HEK293 (cell line): ENCODE data around the gene FGFRL1.

Source experiments
- CTCF ChIA-PET: fragments of 350-600 bp; formaldehyde crosslinking; extraction: SDS; loops from one replicate; lab custom pipeline; 2021; ENCODE audit warnings: antibody characterized with exemption; lab: Yijun Ruan, JAX
- POLR2A ChIA-PET: fragments of 300-600 bp; formaldehyde crosslinking; extraction: SDS; loops from one replicate; lab custom pipeline; 2020; ENCODE audit warnings: antibody characterized with exemption, inconsistent platforms; lab: Yijun Ruan, JAX
- H3K27ac ChIP-seq: fragments of 200-500 bp; sonication (Bioruptor generic); 2 replicates; pipeline ENCODE4 v1.5.1; 2014; ENCODE audit warnings: low read depth, low read length, control low read depth, inconsistent platforms; ENCODE audit errors: extremely low read depth
- H3K36me3 ChIP-seq, 2 experiments: fragments of 200-500 bp in 1 of 2; sonication (Bioruptor generic) in 1 of 2; 1 replicate in 1 of 2; 2 replicates in 1 of 2; pipeline ENCODE4 v1.5.1; 2014 to 2017; ENCODE audit warnings: inconsistent platforms in 2 of 2, low read length in 2 of 2; ENCODE audit not compliant: control insufficient read depth in 2 of 2, insufficient read depth in 1 of 2
- H3K4me1 ChIP-seq: fragments of 200-500 bp; sonication (Bioruptor generic); 2 replicates; pipeline ENCODE4 v1.5.1; 2014; ENCODE audit warnings: mild to moderate bottlenecking, low read length, inconsistent platforms; ENCODE audit not compliant: control insufficient read depth, insufficient read depth
- H3K4me3 ChIP-seq: 2 replicates; pipeline ENCODE4 v1.5.1; 2011; ENCODE audit warnings: low read depth, mild to moderate bottlenecking, control low read depth, low read length, moderate library complexity
- H3K9me3 ChIP-seq: fragments of 200-500 bp; sonication (Bioruptor generic); 2 replicates; pipeline ENCODE4 v1.5.1; 2014; ENCODE audit warnings: low read depth, low read length, inconsistent platforms; ENCODE audit not compliant: control insufficient read depth, insufficient read depth
- SP7 ChIP-seq: fragments of 450-650 bp; formaldehyde crosslinking; IDR thresholded peaks from 2 replicates; pipeline ENCODE4 v1.5.1; 2016; ENCODE audit warnings: missing biosample characterization, missing genetic modification characterization
- ZFP3 ChIP-seq: fragments of 450-650 bp; formaldehyde crosslinking; IDR thresholded peaks from 2 replicates; pipeline ENCODE4 v1.5.1; 2016; ENCODE audit warnings: low read depth, missing biosample characterization, missing genetic modification characterization
- ZNF184 ChIP-seq: fragments of 450-650 bp; IDR thresholded peaks from 2 replicates; pipeline ENCODE4 v1.5.1; 2018; ENCODE audit warnings: missing biosample characterization, mild to moderate bottlenecking, missing genetic modification characterization
- ZNF19 ChIP-seq: fragments of 450-650 bp; formaldehyde crosslinking; IDR thresholded peaks from 2 replicates; pipeline ENCODE4; 2016; ENCODE audit warnings: missing biosample characterization, missing genetic modification characterization, low read depth
- ZNF202 ChIP-seq: fragments of 450-650 bp; formaldehyde crosslinking; IDR thresholded peaks from 2 replicates; pipeline ENCODE4 v1.5.1; 2016; ENCODE audit warnings: missing biosample characterization, missing genetic modification characterization, borderline replicate concordance
- ZNF221 ChIP-seq: fragments of 450-650 bp; formaldehyde crosslinking; IDR thresholded peaks from 2 replicates; pipeline ENCODE4 v1.5.1; 2017; ENCODE audit warnings: missing biosample characterization, missing genetic modification characterization, borderline replicate concordance
- ZNF394 ChIP-seq: fragments of 450-650 bp; formaldehyde crosslinking; IDR thresholded peaks from 2 replicates; pipeline ENCODE4 v1.5.1; 2016; ENCODE audit warnings: missing biosample characterization, missing genetic modification characterization, mild to moderate bottlenecking, moderate library complexity, borderline replicate concordance
- ZNF423 ChIP-seq: fragments of 450-650 bp; formaldehyde crosslinking; IDR thresholded peaks from 2 replicates; pipeline ENCODE4 v1.5.1; 2016; ENCODE audit warnings: missing biosample characterization, missing genetic modification characterization
- ZNF555 ChIP-seq: fragments of 450-650 bp; formaldehyde crosslinking; conservative IDR thresholded peaks from 2 replicates; pipeline ENCODE4 v1.5.1; 2017; ENCODE audit warnings: missing biosample characterization, mild to moderate bottlenecking, missing genetic modification characterization, inconsistent platforms
- ZNF626 ChIP-seq: fragments of 450-650 bp; sonication (Bioruptor Pico); formaldehyde crosslinking; IDR thresholded peaks from 2 replicates; pipeline ENCODE4 v1.5.1; 2018; ENCODE audit warnings: missing biosample characterization, missing genetic modification characterization, inconsistent platforms
- ZNF654 ChIP-seq: fragments of 450-650 bp; formaldehyde crosslinking; IDR thresholded peaks from 2 replicates; pipeline ENCODE4 v1.5.1; 2016; ENCODE audit warnings: low read depth, missing biosample characterization, missing genetic modification characterization
- ZNF776 ChIP-seq: fragments of 450-650 bp; formaldehyde crosslinking; IDR thresholded peaks from 2 replicates; pipeline ENCODE4 v1.5.0; 2017; ENCODE audit warnings: missing biosample characterization, missing genetic modification characterization, borderline replicate concordance
- ZNF791 ChIP-seq: fragments of 450-650 bp; formaldehyde crosslinking; IDR thresholded peaks from 2 replicates; pipeline ENCODE4 v1.5.1; 2016; ENCODE audit warnings: missing biosample characterization, missing genetic modification characterization
- ZNF837 ChIP-seq: fragments of 450-650 bp; formaldehyde crosslinking; IDR thresholded peaks from 2 replicates; pipeline ENCODE4 v1.5.1; 2016; ENCODE audit warnings: missing biosample characterization, missing genetic modification characterization
- TF ChIP-seq, protein P1 (sequence below): fragments of 450-650 bp; formaldehyde crosslinking; IDR thresholded peaks from 2 replicates; pipeline ENCODE4 v1.5.1; 2016; ENCODE audit warnings: missing biosample characterization, missing genetic modification characterization
- TF ChIP-seq, protein P2 (sequence below): sonication (generic); formaldehyde crosslinking; IDR thresholded peaks from 2 replicates; pipeline ENCODE4 v1.8.1; 2022; ENCODE audit warnings: mild to moderate bottlenecking, moderate library complexity, missing genetic modification reagents
- TF ChIP-seq, protein P3 (sequence below): fragments of 450-650 bp; formaldehyde crosslinking; IDR thresholded peaks from 2 replicates; pipeline ENCODE4 v1.5.1; 2016; ENCODE audit warnings: missing biosample characterization, missing genetic modification characterization
- TF ChIP-seq, protein P4 (sequence below): fragments of 450-650 bp; formaldehyde crosslinking; IDR thresholded peaks from 2 replicates; pipeline ENCODE4 v1.5.1; 2016; ENCODE audit warnings: missing biosample characterization, missing genetic modification characterization
- TF ChIP-seq, protein P5 (sequence below): fragments of 450-650 bp; formaldehyde crosslinking; IDR thresholded peaks from 2 replicates; pipeline ENCODE4 v1.5.1; 2016; ENCODE audit warnings: missing biosample characterization, missing genetic modification characterization

Gene FGFRL1

DNA sequence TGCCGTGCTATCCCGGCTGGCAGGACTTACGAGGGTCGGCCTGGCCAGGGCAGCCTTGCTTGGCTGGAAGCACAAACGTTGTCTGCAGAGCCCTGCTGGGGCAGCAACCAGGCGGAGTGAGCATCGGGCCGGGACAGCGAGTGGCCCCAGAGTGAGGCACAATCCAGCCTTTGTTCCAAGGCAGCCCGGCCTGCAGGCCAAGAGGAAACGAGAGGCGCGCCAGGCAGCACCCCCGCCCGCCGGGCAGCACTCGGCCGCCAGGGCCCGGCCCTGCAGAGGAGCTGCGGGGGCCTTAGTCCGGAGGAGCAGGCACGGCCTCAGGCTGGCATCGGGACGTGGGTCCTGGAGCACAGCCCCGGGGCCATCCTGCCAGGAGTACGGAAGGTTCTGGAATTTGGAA, 24.1 kb downstream of the FGFRL1 start:
- no peak for TF ChIP-seq ZNF423 (tag by site-specific recombination)
- TF ChIP-seq ZNF626 (tag by site-specific recombination): no peak
- no peak for TF ChIP-seq ZNF221 (tag by site-specific recombination)
- TF ChIP-seq, protein P1, sequence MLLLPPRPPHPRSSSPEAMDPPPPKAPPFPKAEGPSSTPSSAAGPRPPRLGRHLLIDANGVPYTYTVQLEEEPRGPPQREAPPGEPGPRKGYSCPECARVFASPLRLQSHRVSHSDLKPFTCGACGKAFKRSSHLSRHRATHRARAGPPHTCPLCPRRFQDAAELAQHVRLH (tag by site-specific recombination): no peak
- no peak for TF ChIP-seq ZNF654 (tag by site-specific recombination)
- TF ChIP-seq ZNF555 (tag by site-specific recombination): no peak
- TF ChIP-seq, protein P2, sequence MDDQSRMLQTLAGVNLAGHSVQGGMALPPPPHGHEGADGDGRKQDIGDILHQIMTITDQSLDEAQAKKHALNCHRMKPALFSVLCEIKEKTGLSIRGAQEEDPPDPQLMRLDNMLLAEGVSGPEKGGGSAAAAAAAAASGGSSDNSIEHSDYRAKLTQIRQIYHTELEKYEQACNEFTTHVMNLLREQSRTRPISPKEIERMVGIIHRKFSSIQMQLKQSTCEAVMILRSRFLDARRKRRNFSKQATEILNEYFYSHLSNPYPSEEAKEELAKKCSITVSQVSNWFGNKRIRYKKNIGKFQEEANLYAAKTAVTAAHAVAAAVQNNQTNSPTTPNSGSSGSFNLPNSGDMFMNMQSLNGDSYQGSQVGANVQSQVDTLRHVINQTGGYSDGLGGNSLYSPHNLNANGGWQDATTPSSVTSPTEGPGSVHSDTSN (CRISPR knock-in tag): no peak
- TF ChIP-seq ZNF394 (tag by site-specific recombination): no peak
- no peak for TF ChIP-seq ZNF791
- TF ChIP-seq, protein P3, sequence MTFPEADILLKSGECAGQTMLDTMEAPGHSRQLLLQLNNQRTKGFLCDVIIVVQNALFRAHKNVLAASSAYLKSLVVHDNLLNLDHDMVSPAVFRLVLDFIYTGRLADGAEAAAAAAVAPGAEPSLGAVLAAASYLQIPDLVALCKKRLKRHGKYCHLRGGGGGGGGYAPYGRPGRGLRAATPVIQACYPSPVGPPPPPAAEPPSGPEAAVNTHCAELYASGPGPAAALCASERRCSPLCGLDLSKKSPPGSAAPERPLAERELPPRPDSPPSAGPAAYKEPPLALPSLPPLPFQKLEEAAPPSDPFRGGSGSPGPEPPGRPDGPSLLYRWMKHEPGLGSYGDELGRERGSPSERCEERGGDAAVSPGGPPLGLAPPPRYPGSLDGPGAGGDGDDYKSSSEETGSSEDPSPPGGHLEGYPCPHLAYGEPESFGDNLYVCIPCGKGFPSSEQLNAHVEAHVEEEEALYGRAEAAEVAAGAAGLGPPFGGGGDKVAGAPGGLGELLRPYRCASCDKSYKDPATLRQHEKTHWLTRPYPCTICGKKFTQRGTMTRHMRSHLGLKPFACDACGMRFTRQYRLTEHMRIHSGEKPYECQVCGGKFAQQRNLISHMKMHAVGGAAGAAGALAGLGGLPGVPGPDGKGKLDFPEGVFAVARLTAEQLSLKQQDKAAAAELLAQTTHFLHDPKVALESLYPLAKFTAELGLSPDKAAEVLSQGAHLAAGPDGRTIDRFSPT: no peak
- TF ChIP-seq ZNF837 (tag by site-specific recombination): no peak
- TF ChIP-seq ZNF776: no peak
- TF ChIP-seq, all 188 proteins: peak for 0
- Histone ChIP-seq H3K4me1 (no peaks in the 10 kb centered on the region; the same call in 1 of the 2 replicates), H3K27ac (no peak overlapping the region), H3K36me3 (no peaks in the 10 kb centered on the region), H3K4me3 (no peak overlapping the region), H3K9me3 (no peaks in the 10 kb centered on the region)
- ChIA-PET POLR2A (no interaction called here), CTCF (no interaction called here)

DNA sequence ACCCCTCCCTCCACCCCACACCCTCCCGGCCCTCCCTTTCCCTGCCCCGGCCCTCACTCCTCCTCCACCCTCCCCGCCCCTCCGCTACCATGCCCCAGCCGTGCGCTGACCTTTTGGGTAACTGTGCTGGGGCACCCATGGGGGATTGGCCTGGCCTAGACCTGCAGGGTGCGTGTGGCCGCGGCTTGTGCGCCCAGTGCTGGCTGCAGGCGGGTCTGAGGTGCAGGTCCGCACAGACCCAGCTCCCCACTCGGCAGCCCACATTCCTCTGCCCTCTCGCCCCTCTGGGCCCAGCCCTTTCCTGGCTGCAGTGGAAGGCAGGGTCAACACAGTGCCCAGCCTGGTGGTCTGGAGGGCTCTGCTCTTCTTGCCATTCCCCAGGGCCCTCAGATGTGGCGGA, 24.7 kb downstream of the FGFRL1 start:
- no peaks in the 10 kb centered on the region for H3K36me3 ChIP-seq
- TF ChIP-seq ZFP3 (tag by site-specific recombination) (no peak), SP7 (tag by site-specific recombination) (no peak)
- TF ChIP-seq, protein P3: 0 out of 2 replicates have a peak, but pooled peaks have one; percentile 24
- H3K27ac ChIP-seq: no peak overlapping the region
- ChIA-PET POLR2A (no interaction called here), CTCF (no interaction called here)
- H3K9me3 ChIP-seq: no peaks in the 10 kb centered on the region
- H3K4me1 ChIP-seq: no peaks in the 10 kb centered on the region; the same call in 1 of the 2 replicates
- H3K4me3 ChIP-seq: no peak overlapping the region

DNA sequence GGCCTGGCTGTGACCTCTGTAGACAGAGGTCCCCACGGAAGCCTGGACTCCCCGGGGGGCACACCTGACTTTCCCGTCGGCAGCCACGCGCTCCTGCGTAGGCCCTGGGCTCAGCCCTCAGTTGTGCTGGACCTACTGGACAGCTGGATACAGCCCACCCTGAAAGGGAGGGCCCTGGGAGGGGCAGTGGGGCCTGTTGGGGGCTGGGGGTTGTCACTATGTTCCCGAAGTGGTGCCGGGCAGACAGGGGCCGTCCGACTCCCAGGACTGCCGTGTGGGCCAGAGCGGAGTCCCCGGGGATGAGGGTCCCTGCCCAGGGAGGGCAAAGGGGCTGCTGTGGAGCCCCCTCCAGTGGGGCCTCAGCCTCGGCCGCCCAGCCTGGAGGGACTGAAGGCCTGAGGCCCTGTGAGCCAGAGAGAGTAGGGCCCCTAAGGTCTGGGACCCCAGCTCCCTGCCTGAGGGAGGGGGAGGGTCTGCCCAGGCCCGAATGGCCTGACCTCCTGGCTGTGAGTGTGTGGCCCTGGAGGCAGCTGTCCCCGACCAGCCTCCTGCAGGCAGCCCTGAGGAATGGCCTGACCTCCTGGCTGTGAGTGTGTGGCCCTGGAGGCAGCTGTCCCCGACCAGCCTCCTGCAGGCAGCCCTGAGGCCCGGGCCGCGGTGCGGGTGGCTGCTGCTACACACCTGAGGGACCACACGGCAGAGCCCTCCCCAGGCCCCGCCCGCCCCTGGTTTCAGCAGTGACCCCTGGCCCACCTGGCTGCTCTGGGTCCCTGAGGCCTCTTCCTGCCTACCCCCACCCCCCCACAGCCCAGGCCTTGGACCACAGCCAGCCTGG, 25.8 kb downstream of the FGFRL1 start:
- POLR2A ChIA-PET: no interaction called here
- TF ChIP-seq, protein P4, sequence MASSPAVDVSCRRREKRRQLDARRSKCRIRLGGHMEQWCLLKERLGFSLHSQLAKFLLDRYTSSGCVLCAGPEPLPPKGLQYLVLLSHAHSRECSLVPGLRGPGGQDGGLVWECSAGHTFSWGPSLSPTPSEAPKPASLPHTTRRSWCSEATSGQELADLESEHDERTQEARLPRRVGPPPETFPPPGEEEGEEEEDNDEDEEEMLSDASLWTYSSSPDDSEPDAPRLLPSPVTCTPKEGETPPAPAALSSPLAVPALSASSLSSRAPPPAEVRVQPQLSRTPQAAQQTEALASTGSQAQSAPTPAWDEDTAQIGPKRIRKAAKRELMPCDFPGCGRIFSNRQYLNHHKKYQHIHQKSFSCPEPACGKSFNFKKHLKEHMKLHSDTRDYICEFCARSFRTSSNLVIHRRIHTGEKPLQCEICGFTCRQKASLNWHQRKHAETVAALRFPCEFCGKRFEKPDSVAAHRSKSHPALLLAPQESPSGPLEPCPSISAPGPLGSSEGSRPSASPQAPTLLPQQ (tag by site-specific recombination): no peak
- TF ChIP-seq ZNF184 (tag by site-specific recombination): no peak
- TF ChIP-seq ZNF394 (tag by site-specific recombination): no peak
- TF ChIP-seq, protein P5, sequence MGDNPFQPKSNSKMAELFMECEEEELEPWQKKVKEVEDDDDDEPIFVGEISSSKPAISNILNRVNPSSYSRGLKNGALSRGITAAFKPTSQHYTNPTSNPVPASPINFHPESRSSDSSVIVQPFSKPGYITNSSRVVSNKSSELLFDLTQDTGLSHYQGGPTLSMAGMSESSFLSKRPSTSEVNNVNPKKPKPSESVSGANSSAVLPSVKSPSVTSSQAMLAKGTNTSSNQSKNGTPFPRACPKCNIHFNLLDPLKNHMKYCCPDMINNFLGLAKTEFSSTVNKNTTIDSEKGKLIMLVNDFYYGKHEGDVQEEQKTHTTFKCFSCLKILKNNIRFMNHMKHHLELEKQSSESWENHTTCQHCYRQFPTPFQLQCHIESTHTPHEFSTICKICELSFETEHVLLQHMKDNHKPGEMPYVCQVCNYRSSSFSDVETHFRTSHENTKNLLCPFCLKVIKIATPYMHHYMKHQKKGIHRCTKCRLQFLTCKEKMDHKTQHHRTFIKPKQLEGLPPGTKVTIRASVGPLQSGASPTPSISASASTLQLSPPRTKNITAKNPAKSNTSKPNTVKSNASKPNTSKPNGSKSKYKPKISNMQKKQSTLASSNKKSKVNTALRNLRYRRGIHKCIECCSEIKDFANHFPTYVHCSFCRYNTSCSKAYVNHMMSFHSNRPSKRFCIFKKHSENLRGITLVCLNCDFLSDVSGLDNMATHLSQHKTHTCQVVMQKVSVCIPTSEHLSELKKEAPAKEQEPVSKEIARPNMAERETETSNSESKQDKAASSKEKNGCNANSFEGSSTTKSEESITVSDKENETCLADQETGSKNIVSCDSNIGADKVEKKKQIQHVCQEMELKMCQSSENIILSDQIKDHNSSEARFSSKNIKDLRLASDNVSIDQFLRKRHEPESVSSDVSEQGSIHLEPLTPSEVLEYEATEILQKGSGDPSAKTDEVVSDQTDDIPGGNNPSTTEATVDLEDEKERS (tag by site-specific recombination): no peak
- no peak for TF ChIP-seq ZNF202 (tag by site-specific recombination)
- TF ChIP-seq ZNF19 (tag by site-specific recombination): no peak

More for the DNA sequence above, 25.8 kb downstream of the FGFRL1 start:
- Histone ChIP-seq H3K4me1 (no peaks in the 10 kb centered on the region; the same call in 1 of the 2 replicates), H3K9me3 (no peaks in the 10 kb centered on the region), H3K27ac (no peak overlapping the region), H3K36me3 (no peaks in the 10 kb centered on the region), H3K4me3 (no peak overlapping the region)
- CTCF ChIA-PET: no interaction called here
